ENCODE measurements around the gene TMEM117.

DNA sequence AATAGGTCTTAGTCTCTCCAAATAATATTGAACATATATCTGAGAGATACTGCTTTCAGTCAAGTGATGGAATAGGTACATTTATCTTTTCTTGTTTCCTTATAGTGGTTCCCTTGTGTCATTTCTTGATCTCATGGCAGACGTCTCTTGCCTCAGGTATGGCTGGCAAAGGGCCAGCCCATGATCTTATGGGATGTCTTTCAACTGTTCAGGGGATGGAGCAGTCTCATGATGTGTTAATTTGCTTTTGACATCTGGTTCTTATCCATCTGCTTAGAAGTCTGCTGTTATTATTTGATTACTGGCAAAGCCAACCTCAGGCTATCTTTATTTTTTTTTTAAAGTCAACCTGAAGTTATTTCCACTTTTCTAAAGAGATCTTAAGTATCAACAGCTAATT, 262.9 kb downstream of the TMEM117 start:
- TF ChIP-seq CTCF (IDR thresholded peaks at IDR 0.05 in 2 of 3, conservative IDR thresholded peaks at IDR 0.05 in 1 of 3; ENCODE audit: control insufficient read depth in 2 of 3, extremely low read depth in 1 of 3, insufficient read depth in 1 of 3, low read depth in 3 of 3, low read length in 3 of 3) (no peak), ATF7 (IDR thresholded peaks at IDR 0.05; ENCODE audit: low read depth) (no peak)
